Measurements from ENCODE around the gene KRTAP10-2.

- no peak for TF ChIP-seq EZH2 (IDR thresholded peaks at IDR 0.05; ENCODE audit: insufficient read depth, poor library complexity, severe bottlenecking)
- TF ChIP-seq EZH2phosphoT487 (IDR thresholded peaks at IDR 0.05; ENCODE audit: insufficient read depth, low read depth): no peak
Observed at GRCh38 chr21:44568261-44568660, 17.0 kb upstream of the KRTAP10-2 start.

All from GM23248 (cell line).